GDM1 (cell line): ENCODE data around the gene MSMB.

ENCODE experiments used
- DNase-seq: peaks from one replicate; lab custom pipeline; 2025; lab: John Stamatoyannopoulos, UW

Gene MSMB

GRCh38 chr10:46033602-46034011 is 12.5 kb downstream of the MSMB start:
- DNase-seq = no peak

- DNase-seq = no peak
These were observed 14.2 kb downstream of the MSMB start for GRCh38 chr10:46031648-46032532.

GRCh38 chr10:46030091-46030937 is 15.8 kb downstream of the MSMB start, which contains the start of gene NCOA4:
Gene NCOA4, minus strand, starts transcription at chr10:46030623. Its CDS starts 13,943 bp downstream, at chr10:46016680.
- peak; percentile 92 for DNase-seq

GRCh38 chr10:46029461-46030030 is 16.5 kb downstream of the MSMB start:
- DNase-seq = no peak

- DNase-seq = peak; percentile 48
These were observed 17.2 kb downstream of the MSMB start for GRCh38 chr10:46028584-46029460.

- no peak for DNase-seq
These were observed 20.0 kb downstream of the MSMB start for GRCh38 chr10:46026106-46026505.

- no peak for DNase-seq
These were observed 20.7 kb downstream of the MSMB start for GRCh38 chr10:46025406-46025805.

GRCh38 chr10:46024948-46025347 is 21.1 kb downstream of the MSMB start:
- no peak for DNase-seq

GRCh38 chr10:46022978-46023702 is 22.9 kb downstream of the MSMB start:
- peak; percentile 31 for DNase-seq

GRCh38 chr10:46020344-46020657 is 25.8 kb downstream of the MSMB start:
- DNase-seq = no peak

GRCh38 chr10:46019569-46020343 is 26.3 kb downstream of the MSMB start:
- no peak for DNase-seq

- DNase-seq = no peak
These were observed 26.9 kb downstream of the MSMB start for GRCh38 chr10:46019177-46019528.

GRCh38 chr10:46018453-46019176 is 27.5 kb downstream of the MSMB start:
- no peak for DNase-seq

GRCh38 chr10:46017733-46018132 is 28.3 kb downstream of the MSMB start:
- no peak for DNase-seq

- no peak for DNase-seq
These were observed 29.3 kb downstream of the MSMB start for GRCh38 chr10:46016811-46017210.

GRCh38 chr10:46016190-46016589 is 29.9 kb downstream of the MSMB start:
- no peak for DNase-seq

- DNase-seq = no peak
These were observed 31.2 kb downstream of the MSMB start for GRCh38 chr10:46014683-46015405.

GRCh38 chr10:46014206-46014605 is 31.9 kb downstream of the MSMB start:
- no peak for DNase-seq

GRCh38 chr10:46012746-46013145 is 33.3 kb downstream of the MSMB start:
- no peak for DNase-seq
